A549 (cell line): ENCODE data around the gene EXOC4.

Experiments used
- CTCF ChIP-seq: fragments of >200 bp; sonication (Bioruptor Twin); formaldehyde crosslinking; IDR thresholded peaks from 3 replicates; pipeline ENCODE4 v1.5.1; 2016
- EHMT2 ChIP-seq: fragments of 200-600 bp; sonication (generic); IDR thresholded peaks from 2 replicates; pipeline ENCODE4 v1.6.1; 2016; ENCODE audit warnings: antibody characterized with exemption, low read depth, mild to moderate bottlenecking, moderate library complexity
- RFX5 ChIP-seq: fragments of 450-650 bp; IDR thresholded peaks from 2 replicates; pipeline ENCODE4 v1.7.1; 2014; ENCODE audit warnings: antibody characterized with exemption, mild to moderate bottlenecking, moderate library complexity

GRCh38 chr7:133273227-133273626 is 20.3 kb downstream of the EXOC4 start:
- TF ChIP-seq RFX5 (no peak), CTCF (no peak), EHMT2 (no peak)
